Endodermal cell (in vitro differentiated cells): ENCODE results near the gene PTGES3. TPM values are rescaled to one million over a fixed set of nuclear protein-coding genes. Genes with fewer than 3 reads are reported as not detected.
"Not testable (repeated sequence)": the region's sequence is repeated elsewhere in the genome, so short reads cannot be mapped to it uniquely, and the experiment has no call there.

Source experiments
- DNase-seq: peaks from one replicate; pipeline ENCODE4 v3.0.0-alpha.2; 2017
- H3K27ac ChIP-seq: 2 replicates; pipeline ENCODE4 v1.5.1; 2013; ENCODE audit warnings: mild to moderate bottlenecking, low read depth, low read length, moderate library complexity
- H3K27me3 ChIP-seq: 2 replicates; pipeline ENCODE4 v1.6.1; 2013; ENCODE audit warnings: mild to moderate bottlenecking, low read length, moderate library complexity; ENCODE audit not compliant: insufficient read depth, control insufficient read depth, poor library complexity, severe bottlenecking
- H3K36me3 ChIP-seq: 2 replicates; pipeline ENCODE4 v1.7.0; 2013; ENCODE audit warnings: mild to moderate bottlenecking, low read length, moderate library complexity; ENCODE audit not compliant: control insufficient read depth, insufficient read depth
- H3K4me1 ChIP-seq: one replicate; pipeline ENCODE4 v1.7.0; 2013; ENCODE audit warnings: low read length; ENCODE audit not compliant: control insufficient read depth, insufficient read depth
- H3K4me3 ChIP-seq: 2 replicates; pipeline ENCODE4 v1.5.1; 2013; ENCODE audit warnings: mild to moderate bottlenecking, low read length, moderate library complexity
- H3K9ac ChIP-seq: 2 replicates; pipeline ENCODE4 v1.6.1; 2013; ENCODE audit warnings: mild to moderate bottlenecking, low read length, moderate library complexity; ENCODE audit not compliant: poor library complexity, severe bottlenecking; ENCODE audit errors: extremely low read depth
- H3K9me3 ChIP-seq: 2 replicates; pipeline ENCODE4 v1.6.1; 2013; ENCODE audit warnings: mild to moderate bottlenecking, low read length, moderate library complexity; ENCODE audit not compliant: control insufficient read depth
- H3K27ac Mint-ChIP-seq: 2 replicates; pipeline ENCODE4 v1.8.0; 2020; ENCODE audit warnings: mixed read lengths
- H3K27me3 Mint-ChIP-seq: 2 replicates; pipeline ENCODE4 v1.8.0; 2021; ENCODE audit warnings: mild to moderate bottlenecking, mixed read lengths; ENCODE audit not compliant: insufficient read depth
- H3K36me3 Mint-ChIP-seq: 2 replicates; pipeline ENCODE4 v1.8.0; 2020; ENCODE audit warnings: low read depth, mixed read lengths
- H3K4me1 Mint-ChIP-seq: 2 replicates; pipeline ENCODE4 v1.8.0; 2020; ENCODE audit warnings: mixed read lengths
- H3K4me3 Mint-ChIP-seq: 2 replicates; pipeline ENCODE4 v1.8.0; 2020; ENCODE audit warnings: mild to moderate bottlenecking, moderate library complexity, mixed read lengths
- H3K9me3 Mint-ChIP-seq: 2 replicates; pipeline ENCODE4 v1.8.0; 2020; ENCODE audit warnings: mild to moderate bottlenecking, mixed read lengths
- WGBS, 2 experiments: methylation state at CpG; one replicate each; pipeline versions ENCODE4 v1.1.5 to v1.1.7; 2013; ENCODE audit warnings: missing lambda C conversion rate in 2 of 2, mixed read lengths in 1 of 2; ENCODE audit not compliant: insufficient coverage in 1 of 2, insufficient read length in 1 of 2; 5-methylcytosine and 5-hydroxymethylcytosine counted together
- total RNA-seq, 2 donors: library from RNA; stranded (reverse); fragmentation: NEBNext Ultra II Directional in 1 of 2; extraction: Animal tissue kit (Norgen Biotek cat#: 25700) in 1 of 2; gene quantifications; 2 replicates in 1 of 2; 3 replicates in 1 of 2; pipeline ENCODE4 v1.2.1, GENCODE V29; 2021
- TF ChIP-seq, protein P1 (sequence below): fragments of 200-600 bp; sonication (generic); conservative IDR thresholded peaks from 2 replicates; pipeline ENCODE4 v1.5.0; 2021; ENCODE audit warnings: antibody characterized with exemption, mild to moderate bottlenecking

PTGES3 gene
- total RNA-seq, 2 donors from 2014 or later: 275 to 320 TPM

DNA sequence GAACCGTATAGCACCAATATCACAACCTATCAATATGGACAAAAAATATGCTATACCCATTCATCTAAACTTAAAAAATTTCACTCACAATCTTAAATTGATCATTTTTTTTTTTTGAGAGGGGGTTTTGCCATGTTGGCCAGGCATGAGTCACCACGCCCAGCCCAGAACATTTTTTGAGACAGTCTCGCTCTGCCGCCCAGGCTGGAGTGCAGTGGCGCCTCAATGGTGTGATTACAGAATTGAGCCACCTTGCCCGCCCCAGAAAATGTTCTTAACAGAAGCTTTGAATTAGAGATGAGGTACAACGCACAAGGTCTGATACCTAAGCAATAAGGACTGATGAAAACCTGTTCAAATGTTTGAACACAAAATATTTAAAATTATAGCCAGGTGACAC is 26.5 kb downstream of the PTGES3 start:
- Histone ChIP-seq H3K36me3 (peaks cover 47% of the 10 kb centered on the region), H3K9me3 (no peaks in the 10 kb centered on the region), H3K27me3 (no peaks in the 10 kb centered on the region), H3K4me3 (no peak overlapping the region), H3K27ac (no peak overlapping the region), H3K4me1 (no peaks in the 10 kb centered on the region), H3K9ac (no peak overlapping the region)
- 94 to 95% methylated on average over 6 to 7 of the region's 7 CpGs for WGBS, 2 experiments
- H3K27ac Mint-ChIP-seq: no peak overlapping the region
- H3K9me3 Mint-ChIP-seq: no peaks in the 10 kb centered on the region
- peaks cover 27% of the 10 kb centered on the region for H3K36me3 Mint-ChIP-seq
- H3K4me3 Mint-ChIP-seq: no peak overlapping the region
- TF ChIP-seq, protein P1, sequence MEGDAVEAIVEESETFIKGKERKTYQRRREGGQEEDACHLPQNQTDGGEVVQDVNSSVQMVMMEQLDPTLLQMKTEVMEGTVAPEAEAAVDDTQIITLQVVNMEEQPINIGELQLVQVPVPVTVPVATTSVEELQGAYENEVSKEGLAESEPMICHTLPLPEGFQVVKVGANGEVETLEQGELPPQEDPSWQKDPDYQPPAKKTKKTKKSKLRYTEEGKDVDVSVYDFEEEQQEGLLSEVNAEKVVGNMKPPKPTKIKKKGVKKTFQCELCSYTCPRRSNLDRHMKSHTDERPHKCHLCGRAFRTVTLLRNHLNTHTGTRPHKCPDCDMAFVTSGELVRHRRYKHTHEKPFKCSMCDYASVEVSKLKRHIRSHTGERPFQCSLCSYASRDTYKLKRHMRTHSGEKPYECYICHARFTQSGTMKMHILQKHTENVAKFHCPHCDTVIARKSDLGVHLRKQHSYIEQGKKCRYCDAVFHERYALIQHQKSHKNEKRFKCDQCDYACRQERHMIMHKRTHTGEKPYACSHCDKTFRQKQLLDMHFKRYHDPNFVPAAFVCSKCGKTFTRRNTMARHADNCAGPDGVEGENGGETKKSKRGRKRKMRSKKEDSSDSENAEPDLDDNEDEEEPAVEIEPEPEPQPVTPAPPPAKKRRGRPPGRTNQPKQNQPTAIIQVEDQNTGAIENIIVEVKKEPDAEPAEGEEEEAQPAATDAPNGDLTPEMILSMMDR: no peak
- DNase-seq: peak; percentile 44
- no peaks in the 10 kb centered on the region for H3K4me1 Mint-ChIP-seq
- H3K27me3 Mint-ChIP-seq: no peaks in the 10 kb centered on the region

GRCh38 chr12:56658921-56659320 is 29.2 kb downstream of the PTGES3 start:
- Histone ChIP-seq H3K4me1 (no peaks in the 10 kb centered on the region), H3K9ac (no peak overlapping the region), H3K27me3 (no peaks in the 10 kb centered on the region), H3K36me3 (peaks cover 20% of the 10 kb centered on the region), H3K27ac (no peak overlapping the region), H3K4me3 (no peak overlapping the region), H3K9me3 (peaks cover 10% of the 10 kb centered on the region)
- H3K9me3 Mint-ChIP-seq: peaks cover 23% of the 10 kb centered on the region
- no peaks in the 10 kb centered on the region for H3K4me1 Mint-ChIP-seq
- 83 to 97% methylated on average over 1 of the region's 1 CpG for WGBS, 2 experiments
- TF ChIP-seq, protein P1: no peak
- peaks cover 12% of the 10 kb centered on the region for H3K36me3 Mint-ChIP-seq
- no peak overlapping the region for H3K27ac Mint-ChIP-seq
- no peaks in the 10 kb centered on the region for H3K27me3 Mint-ChIP-seq
- DNase-seq: no peak
- H3K4me3 Mint-ChIP-seq: no peak overlapping the region

- H3K36me3 Mint-ChIP-seq: peaks cover 15% of the 10 kb centered on the region
- no peak overlapping the region for H3K27ac Mint-ChIP-seq
- TF ChIP-seq, protein P1: no peak
- DNase-seq: peak; percentile 36
- no peak overlapping the region for H3K4me3 ChIP-seq
- peaks cover 36% of the 10 kb centered on the region for H3K9me3 Mint-ChIP-seq
- H3K9ac ChIP-seq: no peak overlapping the region
- H3K27me3 Mint-ChIP-seq: no peaks in the 10 kb centered on the region
- no peaks in the 10 kb centered on the region for H3K4me1 ChIP-seq
- peaks cover 8% of the 10 kb centered on the region for H3K36me3 ChIP-seq
- peaks cover 22% of the 10 kb centered on the region for H3K9me3 ChIP-seq
- no peaks in the 10 kb centered on the region for H3K4me1 Mint-ChIP-seq
- no peak overlapping the region for H3K4me3 Mint-ChIP-seq
- 86 to 88% methylated on average over 3 to 7 of the region's 7 CpGs for WGBS, 2 experiments
- no peak overlapping the region for H3K27ac ChIP-seq
- no peaks in the 10 kb centered on the region for H3K27me3 ChIP-seq
These were observed 30.4 kb downstream of the PTGES3 start for GRCh38 chr12:56657416-56658379.

- peaks cover 27% of the 10 kb centered on the region for H3K36me3 Mint-ChIP-seq
- not testable (repeated sequence) for H3K4me1 ChIP-seq, H3K27me3 Mint-ChIP-seq, H3K27ac Mint-ChIP-seq, H3K4me1 Mint-ChIP-seq, H3K4me3 ChIP-seq, H3K4me3 Mint-ChIP-seq, DNase-seq, H3K27ac ChIP-seq, H3K9ac ChIP-seq, H3K36me3 ChIP-seq, H3K27me3 ChIP-seq
- H3K9me3 ChIP-seq: peaks cover 25% of the 10 kb centered on the region
- H3K9me3 Mint-ChIP-seq: peaks cover 51% of the 10 kb centered on the region
- WGBS, 2 experiments: 84 to 90% methylated on average over 5 of the region's 5 CpGs
These were observed 34.3 kb downstream of the PTGES3 start for GRCh38 chr12:56653781-56654180.

DNA sequence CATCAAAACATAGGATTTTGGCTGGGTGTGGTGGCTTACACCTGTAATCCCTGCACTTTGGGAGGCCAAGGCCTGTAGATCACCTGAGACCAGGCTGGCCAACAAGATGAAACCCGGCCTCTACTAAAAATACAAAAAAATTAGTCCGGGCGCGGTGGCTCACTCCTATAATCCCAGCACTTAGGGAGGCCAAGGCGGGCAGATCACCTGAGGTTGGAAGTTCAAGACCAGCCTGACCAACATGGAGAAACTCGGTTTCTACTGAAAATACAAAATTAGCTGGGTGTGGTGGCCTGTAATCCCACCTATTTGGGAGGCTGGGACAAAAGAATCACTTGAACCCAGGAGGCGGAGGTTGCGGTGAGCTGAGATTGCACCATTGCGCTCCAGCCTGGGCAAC is 40.1 kb downstream of the PTGES3 start:
- Mint-ChIP-seq H3K36me3 (peaks cover 31% of the 10 kb centered on the region), H3K9me3 (peaks cover 25% of the 10 kb centered on the region)
- peaks cover 20% of the 10 kb centered on the region for H3K36me3 ChIP-seq
- H3K4me3 Mint-ChIP-seq, H3K27me3 Mint-ChIP-seq, H3K4me1 ChIP-seq, H3K9ac ChIP-seq, H3K4me3 ChIP-seq, H3K27ac ChIP-seq, H3K27me3 ChIP-seq, H3K9me3 ChIP-seq, H3K27ac Mint-ChIP-seq, DNase-seq, H3K4me1 Mint-ChIP-seq: not testable (repeated sequence)
- 90 to 91% methylated on average over 8 to 9 of the region's 9 CpGs for WGBS, 2 experiments
